Stimulated activated effector memory CD8-positive, alpha-beta T cell treated with anti-CD3 and anti-CD28 coated beads, Interleukin-12 subunit alpha, Interleukin-12 subunit beta, amount 100 ng/mL, for 72 hours (primary cell): ENCODE measurements around the gene MAP4K1.

Source experiments
- ATAC-seq: fragments of 150-1000 bp; cut with Tn5 transposase; 2 replicates; pipeline ENCODE4 v1.10.0; 2021
- DNase-seq, 2 donors: peaks; one replicate each; pipeline ENCODE4 v3.0.0; 2021 to 2022; ENCODE audit warnings: low spot score in 2 of 2
- H3K27ac Mint-ChIP-seq: one replicate; pipeline ENCODE4 v1.8.0; 2022; ENCODE audit warnings: mild to moderate bottlenecking, mixed read lengths
- H3K36me3 Mint-ChIP-seq: one replicate; pipeline ENCODE4 v1.8.0; 2022; ENCODE audit warnings: mild to moderate bottlenecking, mixed read lengths
- H3K4me1 Mint-ChIP-seq: one replicate; pipeline ENCODE4 v1.8.0; 2022; ENCODE audit warnings: mixed read lengths
- H3K4me3 Mint-ChIP-seq: one replicate; pipeline ENCODE4 v1.8.0; 2022; ENCODE audit warnings: mild to moderate bottlenecking, mixed read lengths
- H3K9me3 Mint-ChIP-seq: one replicate; pipeline ENCODE4 v1.8.0; 2022; ENCODE audit warnings: mixed read lengths

MAP4K1 gene

DNA sequence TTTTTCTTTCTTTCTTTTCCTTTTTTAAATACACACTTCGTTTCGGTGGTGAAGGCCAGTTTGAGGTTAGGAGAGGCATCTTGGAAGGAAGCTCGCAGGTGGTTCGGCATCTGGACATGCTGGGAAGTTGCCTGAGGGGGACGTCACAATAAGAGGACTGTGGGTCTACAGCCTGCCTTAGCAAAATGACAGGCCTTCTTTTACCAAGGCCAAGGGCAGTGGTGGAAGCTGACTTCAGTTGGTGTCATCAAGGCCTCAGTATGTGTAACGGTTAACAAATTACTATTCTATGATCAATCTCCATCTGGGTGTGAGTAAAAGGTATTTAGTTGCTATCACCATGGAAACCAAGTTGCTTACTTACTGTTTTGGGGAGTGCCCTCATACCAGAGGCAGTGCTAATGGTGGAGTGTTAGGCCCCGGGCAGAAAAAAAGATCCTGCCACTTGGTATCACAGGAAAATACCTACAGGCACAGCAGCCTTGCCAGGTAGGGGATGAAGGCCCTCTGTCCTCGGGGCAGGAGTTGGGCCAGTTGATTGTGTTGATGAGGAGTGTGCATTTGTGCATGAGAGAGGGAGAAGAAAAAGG is 40.0 kb upstream of the MAP4K1 start:
- peak overlapping the region; percentile 63 for H3K4me3 Mint-ChIP-seq
- ATAC-seq (peak; percentile 86), DNase-seq (peak in 1 of 2 donors; percentile 65)
- H3K27ac Mint-ChIP-seq, result peak overlapping the region; percentile 98
- peaks cover 81% of the 10 kb centered on the region for H3K4me1 Mint-ChIP-seq
- H3K36me3 Mint-ChIP-seq, result peaks cover 89% of the 10 kb centered on the region
- no peaks in the 10 kb centered on the region for H3K9me3 Mint-ChIP-seq

- DNase-seq (no peak), ATAC-seq (no peak)
- Mint-ChIP-seq H3K4me1 (peaks cover 85% of the 10 kb centered on the region), H3K4me3 (peak overlapping the region; percentile 63), H3K9me3 (no peaks in the 10 kb centered on the region), H3K36me3 (peaks cover 81% of the 10 kb centered on the region), H3K27ac (peak overlapping the region; percentile 98)
Measured at GRCh38 chr19:38656171-38656981, 38.6 kb upstream of the MAP4K1 start.

DNA sequence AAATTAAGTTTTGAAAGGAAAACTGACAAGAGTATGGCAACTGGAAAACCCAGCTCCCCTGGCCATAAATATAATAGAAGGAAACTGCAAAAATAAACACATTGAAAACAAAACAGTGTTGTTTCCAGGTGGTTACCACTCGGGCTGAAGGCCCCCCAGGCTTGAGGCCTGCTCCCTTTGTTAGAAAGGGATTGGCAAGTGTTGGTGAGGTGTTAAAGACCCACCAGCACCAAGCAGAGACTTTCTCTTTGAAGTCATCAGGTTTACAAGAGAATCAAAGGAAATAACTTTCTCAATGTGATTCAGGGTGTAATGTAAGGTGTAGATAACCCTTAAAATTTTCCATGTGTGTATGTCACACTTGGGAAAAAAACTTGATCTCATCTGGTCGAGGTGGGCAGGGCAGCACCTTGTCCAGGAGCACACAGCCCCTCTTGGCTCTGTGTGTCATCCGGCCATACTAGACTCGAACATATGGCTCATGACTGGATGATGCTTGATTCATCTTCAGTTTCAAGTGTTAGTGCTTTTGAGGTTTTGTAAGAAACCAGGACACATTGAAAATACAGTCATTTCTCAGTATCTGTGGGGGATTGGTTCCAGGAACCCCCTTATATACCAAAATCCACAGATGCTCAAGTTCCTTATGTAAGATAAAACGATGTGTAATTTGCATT is 37.5 kb upstream of the MAP4K1 start:
- H3K4me3 Mint-ChIP-seq, result peak overlapping the region; percentile 63
- peaks cover 73% of the 10 kb centered on the region for H3K36me3 Mint-ChIP-seq
- DNase-seq (peak; percentile 18 to 68), ATAC-seq (peak; percentile 88)
- peak overlapping the region; percentile 98 for H3K27ac Mint-ChIP-seq
- no peaks in the 10 kb centered on the region for H3K9me3 Mint-ChIP-seq
- peaks cover 85% of the 10 kb centered on the region for H3K4me1 Mint-ChIP-seq

DNA sequence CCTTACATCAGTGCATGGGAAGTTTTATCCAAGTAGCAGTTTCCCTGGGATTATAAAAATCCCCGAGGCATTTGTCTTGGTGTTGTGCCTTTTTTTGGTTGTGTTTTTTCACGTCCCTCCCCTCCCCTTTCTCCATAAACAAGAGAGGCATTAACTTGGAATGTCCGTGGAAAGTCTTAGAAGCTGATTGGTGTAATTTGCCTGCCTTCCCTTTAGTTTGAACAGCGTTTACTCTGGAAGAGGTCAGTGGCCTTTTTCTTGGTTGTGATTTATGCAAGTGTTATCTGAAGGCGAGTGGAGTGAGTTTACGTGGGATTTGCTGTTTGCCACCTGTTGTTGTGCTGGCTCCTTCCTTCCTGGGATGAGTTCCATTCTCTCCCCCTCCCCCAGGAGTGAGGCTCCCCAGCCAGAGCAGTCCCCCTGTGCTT is 36.9 kb upstream of the MAP4K1 start:
- Mint-ChIP-seq H3K4me1 (peaks cover 86% of the 10 kb centered on the region), H3K4me3 (peak overlapping the region; percentile 63), H3K36me3 (peaks cover 66% of the 10 kb centered on the region), H3K9me3 (no peaks in the 10 kb centered on the region), H3K27ac (peak overlapping the region; percentile 98)
- no peak for ATAC-seq
- no peak for DNase-seq

DNA sequence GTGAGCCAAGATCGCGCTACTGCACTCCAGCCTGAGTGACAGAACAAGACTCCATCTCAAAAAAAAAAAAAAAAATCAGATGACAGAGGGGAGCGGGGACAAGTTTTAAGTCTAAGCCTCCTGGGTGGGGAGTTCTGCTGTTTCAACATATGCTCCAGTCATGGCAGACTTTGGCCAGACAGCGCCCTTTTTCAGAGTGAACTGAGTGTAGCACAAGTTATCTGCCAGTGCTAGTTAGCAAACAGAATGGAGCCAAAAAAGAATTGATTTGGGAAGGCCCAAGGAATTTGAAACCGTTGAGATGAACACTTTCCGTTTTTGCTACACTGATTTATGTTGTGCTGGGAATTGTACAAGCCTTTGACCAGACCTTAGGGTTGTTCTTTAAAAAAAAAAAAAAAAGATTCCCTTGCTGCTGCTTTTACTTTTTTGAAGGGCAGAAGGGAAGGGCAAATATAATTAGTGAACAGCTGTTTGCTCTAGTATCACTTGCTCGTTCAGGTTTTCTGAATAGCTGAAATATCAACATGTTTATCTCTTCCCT is 35.3 kb upstream of the MAP4K1 start:
- Mint-ChIP-seq H3K36me3 (peaks cover 62% of the 10 kb centered on the region), H3K27ac (peak overlapping the region; percentile 98), H3K4me3 (peak overlapping the region; percentile 91), H3K9me3 (no peaks in the 10 kb centered on the region), H3K4me1 (peaks cover 96% of the 10 kb centered on the region)
- no peak for DNase-seq
- no peak for ATAC-seq

- DNase-seq (no peak), ATAC-seq (no peak)
- Mint-ChIP-seq H3K9me3 (no peaks in the 10 kb centered on the region), H3K27ac (peak overlapping the region; percentile 84), H3K4me1 (peaks cover 76% of the 10 kb centered on the region), H3K36me3 (peaks cover 51% of the 10 kb centered on the region), H3K4me3 (peak overlapping the region; percentile 91)
Measured at GRCh38 chr19:38650911-38651584, 33.3 kb upstream of the MAP4K1 start.

GRCh38 chr19:38650172-38650775 is 32.5 kb upstream of the MAP4K1 start:
- no peak for ATAC-seq
- Mint-ChIP-seq H3K4me1 (peaks cover 69% of the 10 kb centered on the region), H3K27ac (peak overlapping the region; percentile 93), H3K4me3 (peak overlapping the region; percentile 91), H3K36me3 (peaks cover 44% of the 10 kb centered on the region), H3K9me3 (no peaks in the 10 kb centered on the region)
- DNase-seq, result no peak

GRCh38 chr19:38649305-38650171 is 31.8 kb upstream of the MAP4K1 start:
- peak overlapping the region; percentile 93 for H3K27ac Mint-ChIP-seq
- peaks cover 37% of the 10 kb centered on the region for H3K36me3 Mint-ChIP-seq

GRCh38 chr19:38648769-38649304 is 31.1 kb upstream of the MAP4K1 start:
- DNase-seq, result no peak
- Mint-ChIP-seq H3K4me3 (peak overlapping the region; percentile 91), H3K9me3 (no peaks in the 10 kb centered on the region), H3K27ac (peak overlapping the region; percentile 93), H3K4me1 (peaks cover 55% of the 10 kb centered on the region), H3K36me3 (peaks cover 30% of the 10 kb centered on the region)
- no peak for ATAC-seq

More at GRCh38 chr19:38649305-38650171, 31.8 kb upstream of the MAP4K1 start:
- ATAC-seq (no peak), DNase-seq (no peak)
- peaks cover 61% of the 10 kb centered on the region for H3K4me1 Mint-ChIP-seq
- H3K9me3 Mint-ChIP-seq, result no peaks in the 10 kb centered on the region
- H3K4me3 Mint-ChIP-seq, result peak overlapping the region; percentile 91

DNA sequence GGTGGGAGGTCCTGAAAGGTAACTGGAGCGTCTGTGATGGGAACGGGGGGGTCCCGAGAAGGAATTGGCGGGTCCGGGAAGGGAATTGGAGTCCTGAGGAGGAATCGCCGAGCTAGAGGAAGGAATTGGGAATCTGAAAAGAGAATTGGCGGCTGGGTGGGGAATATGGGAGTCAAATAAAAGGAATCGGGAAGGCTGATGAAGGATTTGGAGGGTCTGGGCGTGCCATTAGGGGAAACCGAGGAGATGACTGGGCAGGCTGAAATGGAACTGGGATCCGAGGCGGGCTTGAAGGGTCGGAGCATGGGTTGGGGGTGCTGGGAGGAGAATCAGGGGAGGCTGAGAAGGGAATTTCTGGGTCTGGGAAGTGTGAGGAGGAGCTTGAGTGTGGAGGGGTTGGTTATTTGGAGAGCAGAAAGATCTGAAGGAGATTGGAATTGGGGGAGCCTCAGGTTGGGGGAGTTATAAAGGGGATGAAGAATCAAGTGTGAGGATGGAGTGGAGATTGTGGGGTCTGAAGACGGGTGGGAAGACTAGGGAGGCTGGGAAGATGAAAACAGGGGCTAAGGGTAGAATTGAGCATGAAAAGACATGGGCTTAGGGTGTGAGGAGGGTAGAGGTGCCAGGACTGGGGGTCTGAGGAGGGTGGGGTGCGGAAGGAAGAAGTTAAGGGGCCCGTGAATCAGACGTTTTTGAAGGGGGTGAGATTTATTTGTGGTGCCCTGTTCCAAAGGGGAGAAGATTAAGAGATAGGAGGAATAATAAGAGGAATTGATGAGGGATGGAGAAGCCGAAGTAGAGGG is 30.4 kb upstream of the MAP4K1 start:
- H3K4me1 Mint-ChIP-seq, result peaks cover 49% of the 10 kb centered on the region
- H3K4me3 Mint-ChIP-seq, result peak overlapping the region; percentile 91
- H3K9me3 Mint-ChIP-seq, result no peaks in the 10 kb centered on the region
- peak overlapping the region; percentile 93 for H3K27ac Mint-ChIP-seq
- peak in 1 of 2 donors; percentile 65 for DNase-seq
- no peak for ATAC-seq
- peaks cover 23% of the 10 kb centered on the region for H3K36me3 Mint-ChIP-seq

DNA sequence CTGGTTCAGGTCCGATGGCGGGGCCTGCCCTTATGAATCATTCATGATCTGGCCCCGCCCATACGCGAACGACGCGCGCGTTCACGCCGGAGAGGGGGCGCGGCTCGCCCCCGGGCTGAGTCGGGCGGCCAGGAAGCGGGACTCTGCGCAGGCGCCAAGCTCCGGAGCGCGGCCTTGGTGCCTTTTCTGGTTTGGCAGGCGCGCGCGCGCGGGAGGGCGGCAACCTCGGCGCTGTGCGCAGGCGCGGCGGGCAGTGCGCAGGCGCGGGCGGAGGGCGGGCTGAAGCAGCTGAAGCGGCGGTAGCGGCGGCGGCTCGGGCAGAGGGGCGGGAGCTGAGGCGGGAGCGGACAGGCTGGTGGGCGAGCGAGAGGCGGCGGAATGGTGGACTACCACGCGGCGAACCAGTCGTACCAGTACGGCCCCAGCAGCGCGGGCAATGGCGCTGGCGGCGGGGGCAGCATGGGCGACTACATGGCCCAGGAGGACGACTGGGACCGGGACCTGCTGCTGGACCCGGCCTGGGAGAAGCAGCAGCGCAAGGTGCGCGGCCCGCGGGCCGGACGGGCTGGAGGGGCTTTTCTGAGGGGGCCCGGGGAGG is 29.7 kb upstream of the MAP4K1 start, which contains the start of gene ACTN4:
Gene ACTN4, plus strand, starts transcription at position 282 of the 598 bp plus-strand sequence. Its CDS starts 97 bp downstream, at position 379.
- DNase-seq, result peak; percentile 100
- H3K36me3 Mint-ChIP-seq, result peaks cover 20% of the 10 kb centered on the region
- H3K4me1 Mint-ChIP-seq, result peaks cover 44% of the 10 kb centered on the region
- peak within 1 kb of the TSS; percentile 93 for H3K27ac Mint-ChIP-seq
- peak; percentile 89 for ATAC-seq
- H3K9me3 Mint-ChIP-seq, result no peaks in the 10 kb centered on the region
- H3K4me3 Mint-ChIP-seq, result peak within 1 kb of the TSS; percentile 91

- Mint-ChIP-seq H3K9me3 (no peaks in the 10 kb centered on the region), H3K4me1 (peaks cover 22% of the 10 kb centered on the region), H3K4me3 (no peak overlapping the region), H3K27ac (no peak overlapping the region), H3K36me3 (peaks cover 20% of the 10 kb centered on the region)
- no peak for DNase-seq
- ATAC-seq, result no peak
Measured at GRCh38 chr19:38644719-38645118, 27.0 kb upstream of the MAP4K1 start.
